Measurements from ENCODE around the gene VPS45. TPM values are rescaled to one million over a fixed set of nuclear protein-coding genes. Genes with fewer than 3 reads are reported as not detected.

VPS45 gene
- total and polyA plus RNA-seq, 9 donors = 16.8 to 45.8 (median 32.7) TPM

DNA sequence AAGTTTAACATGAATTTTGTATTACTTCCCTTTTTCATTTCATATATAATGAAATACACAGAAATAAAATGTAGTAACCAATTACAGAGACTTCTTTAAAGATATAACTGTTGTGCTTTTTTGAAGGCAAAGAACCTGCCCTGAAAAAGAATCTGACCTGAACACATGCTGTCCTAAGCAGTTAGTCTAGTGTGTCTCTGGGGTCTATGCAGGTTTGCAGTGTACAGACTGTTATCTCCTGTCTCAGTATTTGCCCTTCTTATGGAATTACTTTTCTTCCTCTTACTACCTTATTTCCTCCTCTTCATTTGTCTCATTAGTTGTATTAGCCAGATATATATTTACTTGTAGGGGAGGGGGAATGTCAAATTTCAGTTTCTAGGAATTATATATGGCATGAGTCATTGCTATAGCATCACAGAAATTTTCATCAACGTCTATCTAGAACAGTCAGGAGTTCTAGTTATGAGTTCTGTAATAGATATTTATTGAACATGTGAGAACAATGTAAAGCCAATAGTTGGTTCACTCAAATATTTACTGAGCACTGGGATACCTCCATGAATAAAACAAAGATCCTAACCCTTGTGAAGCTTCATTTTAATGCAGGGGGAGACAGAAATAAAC is 53.8 kb downstream of the VPS45 start:
- Histone ChIP-seq H3K4me1 (ENCODE audit: insufficient read depth) (no peaks in the 10 kb centered on the region), H3K9me3 (no peaks in the 10 kb centered on the region), H3K27ac (no peak overlapping the region), H3K4me3 (no peak overlapping the region), H3K27me3 (no peaks in the 10 kb centered on the region), H3K36me3 (no peaks in the 10 kb centered on the region)
- 47 to 50% (median 50%) methylated on average over 1 of the region's 1 CpG for WGBS, 3 donors
- TF ChIP-seq EP300 (IDR thresholded peaks at IDR 0.05) (no peak), CTCF (IDR thresholded peaks at IDR 0.05) (no peak), POLR2A (IDR thresholded peaks at IDR 0.05) (no peak)
- no peak for DNase-seq
- intact Hi-C loops (cut with DNase I) = no loop called here

DNA sequence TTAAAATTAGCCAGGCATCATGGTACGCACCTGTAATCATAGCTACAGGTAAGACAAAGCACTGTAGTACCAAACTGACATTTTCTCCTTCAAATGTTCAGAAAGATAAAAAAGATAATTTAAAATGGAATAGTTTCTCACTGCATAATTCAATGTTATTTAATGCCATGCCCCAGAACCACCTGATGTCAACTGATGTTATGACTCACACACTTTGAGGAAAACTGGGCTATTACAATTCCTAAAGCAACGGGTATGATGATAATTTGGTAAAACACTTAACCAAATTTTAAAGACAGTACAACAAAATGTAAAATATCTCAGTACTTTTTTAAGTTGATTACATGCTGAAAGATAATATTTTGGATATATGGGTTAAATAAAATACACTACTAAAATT is 59.2 kb downstream of the VPS45 start:
- Histone ChIP-seq H3K4me3 (no peak overlapping the region), H3K4me1 (ENCODE audit: insufficient read depth) (no peaks in the 10 kb centered on the region), H3K27ac (no peak overlapping the region), H3K27me3 (no peaks in the 10 kb centered on the region), H3K9me3 (no peaks in the 10 kb centered on the region), H3K36me3 (no peaks in the 10 kb centered on the region)
- DNase-seq = no peak
- intact Hi-C loops (cut with DNase I) = no loop called here
- 89 to 91% (median 89%) methylated on average over 2 of the region's 2 CpGs for WGBS, 3 donors
- TF ChIP-seq EP300 (IDR thresholded peaks at IDR 0.05) = no peak
- TF ChIP-seq CTCF (IDR thresholded peaks at IDR 0.05) = no peak
- no peak for TF ChIP-seq POLR2A (IDR thresholded peaks at IDR 0.05)

DNA sequence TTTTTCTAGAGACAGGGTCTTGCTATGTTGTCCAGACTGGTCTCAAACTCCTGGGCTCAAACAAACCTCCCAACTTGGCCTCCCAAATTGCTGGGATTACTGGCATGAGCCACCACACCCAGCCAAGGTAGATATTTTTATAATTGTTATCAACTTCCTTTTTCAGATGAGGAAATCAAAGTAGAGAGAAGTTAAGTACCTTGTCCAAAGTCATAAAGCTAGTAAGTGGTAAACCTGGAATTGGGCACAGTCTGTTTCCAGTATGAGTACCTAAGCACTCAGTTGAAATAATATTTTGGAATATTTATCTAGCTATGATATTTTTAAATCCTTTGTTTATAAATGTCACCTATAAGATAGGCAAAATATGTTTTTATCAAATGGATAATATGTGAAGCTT is 59.9 kb downstream of the VPS45 start:
- Histone ChIP-seq H3K4me3 (no peak overlapping the region), H3K27ac (no peak overlapping the region), H3K4me1 (ENCODE audit: insufficient read depth) (no peaks in the 10 kb centered on the region), H3K9me3 (no peaks in the 10 kb centered on the region), H3K27me3 (no peaks in the 10 kb centered on the region), H3K36me3 (no peaks in the 10 kb centered on the region)
- intact Hi-C loops (cut with DNase I) = no loop called here
- no peak for DNase-seq
- TF ChIP-seq EP300 (IDR thresholded peaks at IDR 0.05) (no peak), POLR2A (IDR thresholded peaks at IDR 0.05) (no peak), CTCF (IDR thresholded peaks at IDR 0.05) (no peak)

- Histone ChIP-seq H3K27me3 (no peaks in the 10 kb centered on the region), H3K4me3 (no peak overlapping the region), H3K27ac (no peak overlapping the region), H3K9me3 (no peaks in the 10 kb centered on the region), H3K4me1 (ENCODE audit: insufficient read depth) (no peaks in the 10 kb centered on the region), H3K36me3 (no peaks in the 10 kb centered on the region)
- DNase-seq = no peak
- intact Hi-C loops (cut with DNase I) = no loop called here
- TF ChIP-seq EP300 (IDR thresholded peaks at IDR 0.05) (no peak), POLR2A (IDR thresholded peaks at IDR 0.05) (no peak), CTCF (IDR thresholded peaks at IDR 0.05) (no peak)
- WGBS, 3 donors = 94 to 95% (median 95%) methylated on average over 7 of the region's 7 CpGs
Measured at GRCh38 chr1:150127868-150128267, 60.3 kb downstream of the VPS45 start.

Measured in ovary (tissue), 9 donors.